Activated gamma-delta T cell treated with Interleukin-2 at 50 U/mL for 16 hours (primary cell): ENCODE results near the gene UBE2S.
"Not testable (repeated sequence)": the region's sequence is repeated elsewhere in the genome, so short reads cannot be mapped to it uniquely, and the experiment has no call there.

Experiments used
- DNase-seq: peaks from one replicate; pipeline ENCODE4 v3.0.0-alpha.2; 2020

Gene UBE2S

GRCh38 chr19:55407550-55407799 lies at the start of gene UBE2S:
UBE2S (minus strand) TSS chr19:55407788; CDS start chr19:55407589, 199 bp downstream.
- not testable (repeated sequence) for DNase-seq

GRCh38 chr19:55456347-55456746 lies 48.8 kb upstream of the UBE2S start:
- DNase-seq: no peak

- DNase-seq: no peak
Measured at GRCh38 chr19:55455576-55456235, 48.1 kb upstream of the UBE2S start.

GRCh38 chr19:55454787-55455243 lies 47.2 kb upstream of the UBE2S start:
- peak; percentile 43 for DNase-seq

GRCh38 chr19:55453511-55454260 lies 46.1 kb upstream of the UBE2S start:
- no peak for DNase-seq

GRCh38 chr19:55452749-55453346 lies 45.3 kb upstream of the UBE2S start:
- DNase-seq: no peak

- no peak for DNase-seq
Measured at GRCh38 chr19:55451965-55452748, 44.6 kb upstream of the UBE2S start.

GRCh38 chr19:55451163-55451964 lies 43.8 kb upstream of the UBE2S start:
- no peak for DNase-seq

GRCh38 chr19:55449469-55449868 lies 41.9 kb upstream of the UBE2S start:
- DNase-seq: no peak

GRCh38 chr19:55448175-55448490 lies 40.5 kb upstream of the UBE2S start:
- DNase-seq: not testable (repeated sequence)

- no peak for DNase-seq
Measured at GRCh38 chr19:55447421-55448174, 40.0 kb upstream of the UBE2S start.

GRCh38 chr19:55446060-55446459 lies 38.5 kb upstream of the UBE2S start:
- no peak for DNase-seq

GRCh38 chr19:55444646-55445045 lies 37.1 kb upstream of the UBE2S start:
- DNase-seq: no peak

GRCh38 chr19:55443824-55444480 lies 36.4 kb upstream of the UBE2S start:
- no peak for DNase-seq

GRCh38 chr19:55443045-55443823 lies 35.6 kb upstream of the UBE2S start, which contains the start of gene SHISA7:
SHISA7 (minus strand) TSS chr19:55443300; CDS start chr19:55442863, 437 bp downstream.
- no peak for DNase-seq

GRCh38 chr19:55442372-55442961 lies 34.9 kb upstream of the UBE2S start:
- no peak for DNase-seq

GRCh38 chr19:55441692-55442321 lies 34.2 kb upstream of the UBE2S start:
- DNase-seq: no peak

- DNase-seq: no peak
Measured at GRCh38 chr19:55441319-55441691, 33.7 kb upstream of the UBE2S start.

GRCh38 chr19:55440411-55441105 lies 33.0 kb upstream of the UBE2S start:
- DNase-seq: no peak
